ENCODE results near the gene MBTPS1. TPM values are rescaled to one million over a fixed set of nuclear protein-coding genes. Genes with fewer than 3 reads are reported as not detected.

The MBTPS1 gene
- total RNA-seq, 1 donor from 2014 or later = 88.7 TPM

DNA sequence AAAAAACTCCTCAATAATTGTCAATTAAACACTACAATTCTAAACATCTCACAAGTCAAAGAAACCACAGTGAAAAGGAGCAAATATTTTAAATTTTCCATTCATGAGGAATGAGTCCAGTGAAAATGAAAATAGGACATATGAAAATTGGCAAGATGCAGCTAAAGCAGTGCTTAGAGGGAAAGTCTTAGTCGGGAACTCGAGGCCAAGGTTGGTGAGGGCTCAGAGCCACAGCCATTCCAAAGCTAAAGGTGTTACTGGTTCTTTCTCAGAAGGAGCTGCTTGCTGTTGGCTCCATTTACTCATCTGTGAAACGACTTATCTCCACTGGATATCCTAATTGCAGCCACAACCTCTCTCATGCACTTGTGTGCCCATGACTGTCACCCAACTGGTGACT lies 80.6 kb downstream of the MBTPS1 start:
- H3K4me3 Mint-ChIP-seq (ENCODE audit: unreplicated experiment) = no peak overlapping the region
- DNase-seq (ENCODE audit: low spot score) = no peak
- TF ChIP-seq, protein P1, sequence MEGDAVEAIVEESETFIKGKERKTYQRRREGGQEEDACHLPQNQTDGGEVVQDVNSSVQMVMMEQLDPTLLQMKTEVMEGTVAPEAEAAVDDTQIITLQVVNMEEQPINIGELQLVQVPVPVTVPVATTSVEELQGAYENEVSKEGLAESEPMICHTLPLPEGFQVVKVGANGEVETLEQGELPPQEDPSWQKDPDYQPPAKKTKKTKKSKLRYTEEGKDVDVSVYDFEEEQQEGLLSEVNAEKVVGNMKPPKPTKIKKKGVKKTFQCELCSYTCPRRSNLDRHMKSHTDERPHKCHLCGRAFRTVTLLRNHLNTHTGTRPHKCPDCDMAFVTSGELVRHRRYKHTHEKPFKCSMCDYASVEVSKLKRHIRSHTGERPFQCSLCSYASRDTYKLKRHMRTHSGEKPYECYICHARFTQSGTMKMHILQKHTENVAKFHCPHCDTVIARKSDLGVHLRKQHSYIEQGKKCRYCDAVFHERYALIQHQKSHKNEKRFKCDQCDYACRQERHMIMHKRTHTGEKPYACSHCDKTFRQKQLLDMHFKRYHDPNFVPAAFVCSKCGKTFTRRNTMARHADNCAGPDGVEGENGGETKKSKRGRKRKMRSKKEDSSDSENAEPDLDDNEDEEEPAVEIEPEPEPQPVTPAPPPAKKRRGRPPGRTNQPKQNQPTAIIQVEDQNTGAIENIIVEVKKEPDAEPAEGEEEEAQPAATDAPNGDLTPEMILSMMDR (IDR thresholded peaks at IDR 0.05) = no peak
- H3K36me3 Mint-ChIP-seq (ENCODE audit: low read depth) = peaks cover 5% of the 10 kb centered on the region
- H3K27ac Mint-ChIP-seq (ENCODE audit: unreplicated experiment) = no peak overlapping the region
- peaks cover 21% of the 10 kb centered on the region for H3K27me3 Mint-ChIP-seq (ENCODE audit: low read depth)
- no peaks in the 10 kb centered on the region for H3K4me1 Mint-ChIP-seq (ENCODE audit: low read depth)
- H3K9me3 Mint-ChIP-seq (ENCODE audit: low read depth) = peaks cover 14% of the 10 kb centered on the region

DNA sequence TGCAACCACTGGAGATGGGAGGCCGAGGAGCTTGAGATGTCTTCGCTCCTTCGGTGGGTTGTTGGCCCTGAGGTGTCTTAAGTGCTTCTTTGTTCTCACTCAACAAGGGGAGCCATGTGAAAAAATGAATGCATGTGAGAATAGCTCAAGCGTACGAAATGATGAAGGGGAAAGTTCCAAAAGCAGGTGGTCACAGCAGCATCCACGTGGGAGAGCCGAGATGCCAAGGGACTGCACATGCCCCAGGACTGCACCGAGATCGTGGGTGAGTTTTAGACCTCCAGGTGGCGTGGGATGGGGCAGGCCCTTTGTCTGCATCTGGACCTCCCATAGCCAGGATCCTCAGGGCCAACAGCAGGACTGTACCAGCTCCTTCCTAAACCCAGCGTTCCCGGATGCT lies 82.2 kb downstream of the MBTPS1 start:
- peaks cover 19% of the 10 kb centered on the region for H3K27me3 Mint-ChIP-seq (ENCODE audit: low read depth)

DNA sequence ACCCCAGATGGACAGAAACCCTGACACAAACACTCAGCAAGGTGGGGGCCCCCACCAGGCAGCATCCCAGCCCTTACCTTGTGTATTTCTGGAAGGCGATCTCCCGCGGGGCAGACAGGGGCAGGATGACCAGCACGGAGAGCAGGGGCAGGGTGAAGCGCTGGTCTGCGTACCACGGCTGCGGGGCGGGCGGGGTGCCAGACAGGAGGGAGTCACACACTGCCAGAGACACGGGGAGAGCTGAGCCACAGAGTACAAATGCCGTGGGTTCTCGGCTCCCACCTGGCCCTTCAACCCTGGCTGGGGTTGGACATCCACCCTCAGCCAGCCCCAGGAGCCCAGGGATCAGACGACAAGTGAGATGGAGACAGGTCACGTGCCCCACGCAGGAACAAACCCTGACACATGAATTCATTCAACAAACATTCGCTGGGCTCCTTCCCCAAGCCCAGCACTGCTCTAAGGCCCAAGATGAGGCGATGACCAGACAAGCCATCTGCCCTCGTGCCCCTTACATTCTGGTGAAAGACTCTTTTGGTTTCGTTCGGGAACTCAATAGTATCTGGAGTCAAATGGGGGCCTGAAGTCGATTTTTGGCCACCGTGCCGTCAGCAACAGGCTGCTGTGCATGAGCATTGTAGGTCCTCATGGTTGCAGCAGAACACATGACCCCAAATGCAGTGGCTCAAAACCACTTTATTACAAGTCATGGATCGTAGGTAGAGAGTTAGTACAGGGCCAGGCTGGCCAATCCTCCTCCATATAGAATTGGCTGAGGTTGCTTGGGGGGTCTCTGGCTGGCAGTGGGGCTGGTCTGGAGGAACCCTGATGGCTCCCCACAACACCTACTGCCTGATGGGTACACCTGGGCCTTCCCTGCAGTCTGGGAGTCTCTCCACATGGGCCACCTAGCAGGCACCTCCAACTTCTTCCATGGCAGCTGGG lies 83.2 kb downstream of the MBTPS1 start:
- Mint-ChIP-seq H3K27ac (ENCODE audit: unreplicated experiment) (no peak overlapping the region), H3K4me1 (ENCODE audit: low read depth) (no peaks in the 10 kb centered on the region), H3K4me3 (ENCODE audit: unreplicated experiment) (no peak overlapping the region), H3K9me3 (ENCODE audit: low read depth) (peaks cover 14% of the 10 kb centered on the region), H3K27me3 (ENCODE audit: low read depth) (peaks cover 14% of the 10 kb centered on the region), H3K36me3 (ENCODE audit: low read depth) (peaks cover 5% of the 10 kb centered on the region)
- DNase-seq (ENCODE audit: low spot score) = no peak
- TF ChIP-seq, protein P1 (IDR thresholded peaks at IDR 0.05) = no peak

More for the DNA sequence above, 82.2 kb downstream of the MBTPS1 start:
- H3K27ac Mint-ChIP-seq (ENCODE audit: unreplicated experiment) = no peak overlapping the region
- peaks cover 5% of the 10 kb centered on the region for H3K36me3 Mint-ChIP-seq (ENCODE audit: low read depth)
- H3K4me1 Mint-ChIP-seq (ENCODE audit: low read depth) = no peaks in the 10 kb centered on the region
- TF ChIP-seq, protein P1 (IDR thresholded peaks at IDR 0.05) = no peak
- no peak for DNase-seq (ENCODE audit: low spot score)
- no peak overlapping the region for H3K4me3 Mint-ChIP-seq (ENCODE audit: unreplicated experiment)
- H3K9me3 Mint-ChIP-seq (ENCODE audit: low read depth) = peaks cover 14% of the 10 kb centered on the region

DNA sequence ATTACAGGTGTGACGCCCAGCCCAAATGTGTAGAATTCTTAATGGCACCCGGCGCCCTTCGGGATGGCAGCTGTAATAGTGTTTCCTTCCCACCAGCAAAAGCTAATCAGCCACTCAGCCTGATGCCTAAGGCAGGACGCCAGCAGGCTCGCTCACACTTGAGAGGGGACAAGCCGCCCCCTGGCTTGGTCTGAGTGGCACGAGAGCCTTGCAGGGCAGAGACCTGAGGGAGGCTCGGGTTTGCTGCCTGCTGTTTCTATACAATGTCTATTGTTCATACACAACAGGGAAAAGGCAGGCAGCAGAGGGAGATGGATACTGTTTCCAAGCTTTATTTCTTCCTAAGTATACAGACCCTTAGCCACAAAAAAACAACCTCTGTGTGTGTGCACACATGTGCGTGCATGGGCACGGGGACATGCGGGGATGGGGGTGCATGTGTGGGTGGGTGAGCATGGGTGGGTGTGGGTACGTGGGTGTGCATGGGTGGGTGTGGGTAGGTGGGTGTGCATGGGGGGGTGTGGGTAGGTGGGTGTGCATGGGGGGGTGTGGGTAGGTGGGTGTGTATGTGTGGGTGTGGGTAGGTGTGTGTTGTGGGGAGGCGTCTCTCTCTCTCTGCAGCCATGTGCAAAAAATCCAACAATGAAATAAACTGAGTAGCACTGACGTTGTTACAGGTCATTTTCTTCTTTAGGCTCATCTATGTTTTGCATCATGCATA lies 84.1 kb downstream of the MBTPS1 start:
- Mint-ChIP-seq H3K27me3 (ENCODE audit: low read depth) (peaks cover 11% of the 10 kb centered on the region), H3K4me3 (ENCODE audit: unreplicated experiment) (no peak overlapping the region), H3K36me3 (ENCODE audit: low read depth) (peaks cover 5% of the 10 kb centered on the region), H3K27ac (ENCODE audit: unreplicated experiment) (no peak overlapping the region), H3K4me1 (ENCODE audit: low read depth) (no peaks in the 10 kb centered on the region), H3K9me3 (ENCODE audit: low read depth) (peaks cover 14% of the 10 kb centered on the region)
- TF ChIP-seq, protein P1 (IDR thresholded peaks at IDR 0.05) = no peak
- DNase-seq (ENCODE audit: low spot score) = no peak

DNA sequence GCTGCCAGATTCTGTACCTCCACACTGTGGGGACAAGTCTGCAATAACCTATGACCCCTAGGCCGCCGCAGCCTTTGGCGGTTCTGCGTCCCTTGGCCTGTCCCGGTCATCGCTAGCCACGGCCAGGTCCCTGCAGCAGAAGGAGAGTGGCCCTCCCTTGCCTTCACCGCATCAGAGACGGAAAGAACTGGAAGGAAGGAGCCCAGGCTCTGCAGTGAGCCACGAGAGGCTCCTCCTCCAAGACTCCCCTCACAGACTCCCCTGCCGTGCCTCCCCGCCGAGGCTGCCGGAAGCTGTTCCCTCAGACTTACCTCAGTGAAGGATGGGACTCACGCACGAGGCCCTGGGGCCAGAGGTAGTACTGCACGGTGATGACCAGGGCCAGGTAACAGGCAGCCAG lies 85.2 kb downstream of the MBTPS1 start:
- TF ChIP-seq, protein P1 (IDR thresholded peaks at IDR 0.05) = no peak
- Mint-ChIP-seq H3K4me1 (ENCODE audit: low read depth) (no peaks in the 10 kb centered on the region), H3K27me3 (ENCODE audit: low read depth) (peaks cover 11% of the 10 kb centered on the region), H3K4me3 (ENCODE audit: unreplicated experiment) (no peak overlapping the region), H3K27ac (ENCODE audit: unreplicated experiment) (no peak overlapping the region), H3K36me3 (ENCODE audit: low read depth) (peaks cover 5% of the 10 kb centered on the region), H3K9me3 (ENCODE audit: low read depth) (peaks cover 14% of the 10 kb centered on the region)
- no peak for DNase-seq (ENCODE audit: low spot score)
